ENCODE data around the gene SLC9A4.

The SLC9A4 gene

DNA sequence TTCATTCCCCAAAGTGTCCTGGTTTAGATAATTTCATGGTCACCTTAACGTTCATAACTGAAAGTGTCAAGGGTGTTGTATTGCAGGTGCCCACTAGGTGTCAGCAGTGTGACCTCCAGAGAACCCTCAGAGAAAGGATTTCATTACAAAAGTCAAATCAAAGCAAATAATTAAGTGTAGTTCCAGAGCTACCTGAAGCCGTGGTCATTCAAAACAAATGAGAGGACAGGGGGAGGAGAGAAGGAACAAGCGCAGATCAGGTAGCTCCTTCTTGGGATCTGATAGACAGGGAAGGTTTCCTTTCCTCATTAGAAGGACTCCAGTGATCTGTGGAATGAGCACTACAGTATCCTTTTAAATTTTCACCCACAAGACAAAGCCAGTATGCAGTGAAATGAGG is at the start of gene SLC9A4:
Gene SLC9A4, plus strand, starts transcription at position 207 of the 400 bp plus-strand sequence. CDS start 534 bp downstream, outside the sequence.
- DNase-seq: peak; percentile 42

- no peak for DNase-seq
Measured at GRCh38 chr2:102423368-102423767, 49.7 kb upstream of the SLC9A4 start.

- no peak for DNase-seq
Measured at GRCh38 chr2:102424754-102425153, 48.3 kb upstream of the SLC9A4 start.

GRCh38 chr2:102425441-102426132 is 47.4 kb upstream of the SLC9A4 start:
- DNase-seq: no peak

DNA sequence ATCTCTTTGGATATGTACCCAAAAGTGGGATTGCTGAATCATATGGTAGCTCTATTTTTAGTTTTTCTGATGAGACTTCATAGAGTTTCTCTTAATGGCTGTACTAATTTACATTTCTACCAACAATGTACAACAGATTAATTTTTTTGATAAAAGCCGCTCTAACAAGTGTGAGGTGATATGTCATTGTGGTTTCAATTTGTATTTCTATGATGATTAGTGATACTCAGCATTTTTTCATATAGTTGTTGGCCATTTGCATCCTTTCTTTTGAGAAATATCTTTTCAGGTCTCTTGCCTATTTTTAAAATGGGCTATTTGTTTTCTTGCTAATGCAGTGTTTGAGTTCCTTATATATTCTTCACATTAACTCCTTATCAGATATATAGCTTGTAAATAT is 45.8 kb upstream of the SLC9A4 start:
- no peak for DNase-seq

DNA sequence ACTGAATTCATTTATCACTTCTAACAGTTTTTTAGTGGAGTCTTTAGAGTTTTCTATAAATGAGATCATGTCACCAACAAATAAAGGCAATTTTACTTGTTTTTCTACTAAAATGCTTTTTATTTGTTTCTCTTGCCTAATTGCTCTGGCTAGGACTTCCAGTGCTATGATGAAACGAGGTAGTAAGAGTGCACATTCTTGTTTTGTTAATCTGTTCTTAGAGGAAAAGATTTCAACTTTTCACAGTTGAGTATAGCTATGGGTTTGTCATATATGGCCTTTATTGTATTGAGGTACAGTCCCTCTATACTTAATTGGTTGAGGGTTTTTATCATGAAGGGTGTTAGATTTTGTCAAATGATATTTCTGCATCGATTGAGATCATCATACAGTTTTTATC is 44.5 kb upstream of the SLC9A4 start:
- DNase-seq: no peak

DNA sequence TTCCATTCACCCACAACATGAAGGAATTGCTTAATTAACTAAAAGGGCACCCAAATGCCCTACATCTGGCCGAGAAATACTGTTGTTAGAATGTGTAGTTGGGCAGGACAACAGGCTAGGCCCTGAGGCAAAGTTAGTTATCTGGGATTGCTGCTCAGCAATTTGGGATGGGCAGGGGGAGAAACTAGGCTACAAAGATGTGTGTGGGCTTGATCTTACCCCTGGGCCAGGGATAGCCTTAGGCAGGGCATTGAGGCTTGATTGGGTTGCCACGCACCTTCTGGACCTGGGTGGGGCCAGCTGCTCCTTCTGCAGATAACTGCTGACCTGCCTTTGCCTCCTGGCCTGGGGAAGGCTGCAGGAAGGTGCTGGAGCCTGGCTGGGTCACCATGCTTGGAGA is 40.6 kb upstream of the SLC9A4 start:
- no peak for DNase-seq

DNA sequence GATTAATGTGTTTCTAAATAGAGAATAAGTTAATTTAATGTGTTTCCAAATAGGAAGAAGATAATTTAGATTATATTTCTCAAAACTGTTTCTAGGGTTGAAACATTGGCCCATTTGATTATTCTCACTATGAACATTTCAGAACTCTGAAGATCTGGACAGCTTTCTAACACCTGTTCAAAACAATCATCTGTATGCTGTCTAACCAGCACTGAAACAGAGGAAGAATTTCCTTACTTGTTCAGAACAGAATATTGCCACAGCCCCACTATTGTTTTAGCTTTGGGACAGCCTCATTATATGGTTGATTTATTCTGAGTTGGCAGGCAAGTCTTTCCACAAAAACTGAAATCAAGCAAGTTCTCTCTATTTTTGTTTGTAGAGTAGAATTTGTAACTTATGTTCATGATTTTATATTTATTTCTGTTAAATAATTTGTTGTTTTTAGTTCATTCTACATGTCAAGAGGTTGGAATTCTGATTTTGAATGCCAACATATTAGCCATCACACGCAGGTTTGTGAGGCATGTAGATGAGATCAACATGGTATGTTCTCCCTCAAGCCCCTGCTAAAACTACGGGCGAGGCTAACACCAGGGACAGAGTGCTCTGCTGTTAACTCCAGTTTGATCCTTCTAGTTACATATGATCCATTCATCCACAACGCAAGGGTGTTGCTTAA is 38.9 kb upstream of the SLC9A4 start:
- DNase-seq: no peak

DNA sequence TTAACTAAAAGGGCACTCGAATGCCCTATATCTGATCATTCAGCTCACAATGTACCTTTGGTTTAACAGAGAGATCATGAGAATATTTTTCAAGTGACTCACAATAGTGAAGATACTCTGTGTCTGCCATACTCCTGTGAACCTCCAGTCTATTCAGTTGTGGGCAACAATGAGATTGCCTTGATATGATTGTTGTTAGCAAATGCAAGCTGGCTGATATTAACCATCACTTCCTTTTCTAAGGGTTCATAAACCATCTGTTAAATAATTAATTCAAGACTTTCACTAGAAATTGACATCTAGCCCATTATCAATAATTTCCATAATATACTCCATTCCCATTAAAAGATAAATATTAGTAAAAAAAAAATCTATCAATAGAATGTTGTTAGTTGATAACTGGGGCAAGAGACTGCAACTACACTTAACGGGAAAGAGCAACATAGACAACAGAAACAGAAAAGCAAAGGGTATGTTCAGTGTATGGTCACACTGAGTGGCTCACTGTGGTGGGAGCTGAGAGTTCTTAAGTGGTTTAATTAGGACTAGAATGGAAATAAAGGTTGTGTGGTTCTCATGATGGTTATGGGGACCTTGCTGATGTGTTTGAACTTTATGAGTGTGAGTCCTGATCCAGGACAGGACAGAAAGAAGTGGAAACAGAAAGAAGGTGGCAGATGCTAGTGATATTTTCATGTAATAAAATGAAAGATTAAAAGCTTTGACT is 38.2 kb upstream of the SLC9A4 start:
- no peak for DNase-seq

- DNase-seq: no peak
Measured at GRCh38 chr2:102435741-102436140, 37.3 kb upstream of the SLC9A4 start.

- DNase-seq: no peak
Measured at GRCh38 chr2:102436323-102436722, 36.7 kb upstream of the SLC9A4 start.

DNA sequence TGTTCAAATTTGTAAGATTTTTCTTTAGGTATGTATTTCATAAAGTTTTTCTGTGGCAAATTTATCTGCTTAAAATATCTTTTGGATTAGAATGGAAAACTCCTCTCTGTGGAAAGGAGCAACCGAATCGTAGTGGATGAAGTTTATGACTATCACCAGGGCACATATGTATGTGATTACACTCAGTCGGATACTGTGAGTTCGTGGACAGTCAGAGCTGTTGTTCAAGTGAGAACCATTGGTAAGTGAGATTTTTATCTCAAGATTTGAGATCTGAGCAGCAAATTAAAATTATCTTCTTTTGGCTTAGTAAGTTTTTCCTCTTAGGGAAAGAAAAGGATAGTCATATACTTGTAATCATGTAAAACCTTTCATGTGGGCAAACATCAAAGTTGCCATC is 35.9 kb upstream of the SLC9A4 start:
- no peak for DNase-seq

- no peak for DNase-seq
Measured at GRCh38 chr2:102438111-102438510, 34.9 kb upstream of the SLC9A4 start.

DNA sequence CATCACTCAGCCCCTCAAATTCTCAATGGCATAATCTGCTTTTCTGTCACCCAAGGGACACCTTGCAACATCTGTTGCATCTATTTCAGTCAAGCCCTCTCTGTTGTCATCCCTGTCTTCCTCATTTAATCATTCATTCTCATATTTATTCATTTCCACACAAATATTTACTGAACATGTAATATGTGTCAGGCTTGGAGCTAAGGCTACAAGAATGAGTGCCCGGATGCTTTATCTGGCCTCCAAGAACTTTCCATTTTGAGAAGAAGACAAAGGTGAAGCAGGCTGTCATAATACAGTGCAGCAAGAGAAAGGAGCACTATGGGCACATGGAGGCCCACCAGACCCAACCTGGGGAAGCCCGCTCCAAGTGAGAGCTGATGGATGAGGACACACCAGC is 34.4 kb upstream of the SLC9A4 start:
- no peak for DNase-seq

DNA sequence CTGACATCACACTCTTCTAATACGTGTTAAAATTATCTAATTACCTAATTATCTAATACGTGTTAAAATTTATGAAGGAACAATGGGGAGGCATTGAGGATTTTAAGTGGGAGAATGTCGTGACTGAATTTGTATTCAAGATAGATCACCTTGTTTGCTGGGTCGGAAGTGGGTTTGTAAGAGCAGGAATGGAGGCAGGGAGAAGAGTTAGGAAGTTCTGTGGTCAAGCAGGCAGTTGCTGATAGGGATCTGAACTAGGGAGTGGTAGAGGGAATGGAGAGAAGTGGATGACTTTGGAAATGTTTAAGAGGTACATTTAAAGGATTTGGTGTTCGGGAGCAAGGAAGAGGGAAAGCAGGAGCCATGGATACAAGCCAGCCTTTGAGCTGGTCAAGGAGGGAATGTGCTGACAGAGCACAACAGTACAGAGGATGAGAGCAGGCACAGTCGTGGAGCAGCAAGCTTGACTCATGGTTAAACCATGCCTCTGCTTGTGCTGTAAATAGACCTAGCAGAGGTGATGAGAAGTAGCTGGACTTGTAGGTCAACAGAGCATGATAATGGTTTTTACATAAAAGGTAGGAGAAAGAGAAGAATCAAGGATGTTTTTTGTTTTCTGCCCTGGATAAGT is 33.8 kb upstream of the SLC9A4 start:
- DNase-seq: no peak

- peak; percentile 29 for DNase-seq
Measured at GRCh38 chr2:102442967-102443828, 29.8 kb upstream of the SLC9A4 start.

DNA sequence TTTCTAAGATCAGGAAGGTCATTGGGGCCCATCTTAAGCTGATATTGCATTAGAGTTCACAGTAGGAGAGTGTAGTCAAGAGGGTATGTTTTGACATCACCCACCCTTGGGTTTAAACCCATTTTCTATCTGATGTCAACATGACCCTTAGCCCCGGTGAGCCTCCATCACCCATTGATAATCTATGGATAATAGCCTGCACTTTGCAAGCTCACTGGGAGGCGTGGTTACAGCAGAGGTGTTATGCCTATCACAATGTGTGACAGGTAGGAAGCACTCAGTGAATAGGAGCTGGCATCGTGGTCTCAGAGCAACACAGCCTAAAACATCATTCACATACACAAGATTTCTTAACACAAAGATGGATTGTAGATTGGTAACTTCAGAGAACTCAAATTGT is 28.8 kb upstream of the SLC9A4 start:
- DNase-seq: no peak

DNA sequence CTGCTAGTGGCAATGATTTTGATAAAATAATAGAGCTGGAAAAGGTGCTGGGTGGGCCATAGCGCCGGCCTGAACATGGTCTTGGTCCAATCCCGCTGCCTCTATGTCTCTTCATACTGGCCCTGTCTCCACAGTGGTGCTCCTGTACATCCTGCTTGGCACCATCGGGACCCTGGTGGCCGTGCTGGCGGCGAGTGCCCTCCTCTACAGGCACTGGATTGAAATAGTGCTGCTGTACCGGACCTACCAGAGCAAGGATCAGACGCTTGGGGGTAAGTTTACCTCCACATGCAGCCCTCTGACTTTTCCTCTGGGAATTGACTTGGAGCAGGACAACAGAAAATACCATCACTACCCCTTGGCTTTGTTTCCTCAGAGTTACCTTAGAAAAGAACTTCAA is 26.1 kb upstream of the SLC9A4 start:
- DNase-seq: no peak

GRCh38 chr2:102449370-102449974 is 23.6 kb upstream of the SLC9A4 start:
- DNase-seq: peak; percentile 7

GRCh38 chr2:102451968-102452367 is 21.1 kb upstream of the SLC9A4 start:
- no peak for DNase-seq

DNA sequence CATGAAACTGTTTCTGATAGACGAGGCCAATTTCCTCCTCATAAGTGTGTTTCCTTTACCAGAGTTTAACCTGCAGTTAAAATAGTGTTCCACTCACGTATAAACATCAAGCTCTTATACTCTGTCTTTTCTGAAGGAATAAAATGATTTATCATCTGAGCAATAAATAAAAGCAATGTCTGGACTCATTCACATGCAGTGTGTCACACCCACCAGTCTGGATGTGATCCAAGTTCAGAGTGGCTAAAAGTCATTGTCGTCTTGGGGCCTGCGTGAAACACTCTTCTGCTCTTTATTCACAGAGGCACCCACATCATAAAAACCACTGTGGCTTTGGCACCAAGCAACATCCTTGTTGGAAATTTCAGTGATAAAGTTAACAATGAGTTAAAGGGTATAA is 19.5 kb upstream of the SLC9A4 start:
- DNase-seq: peak; percentile 6

DNA sequence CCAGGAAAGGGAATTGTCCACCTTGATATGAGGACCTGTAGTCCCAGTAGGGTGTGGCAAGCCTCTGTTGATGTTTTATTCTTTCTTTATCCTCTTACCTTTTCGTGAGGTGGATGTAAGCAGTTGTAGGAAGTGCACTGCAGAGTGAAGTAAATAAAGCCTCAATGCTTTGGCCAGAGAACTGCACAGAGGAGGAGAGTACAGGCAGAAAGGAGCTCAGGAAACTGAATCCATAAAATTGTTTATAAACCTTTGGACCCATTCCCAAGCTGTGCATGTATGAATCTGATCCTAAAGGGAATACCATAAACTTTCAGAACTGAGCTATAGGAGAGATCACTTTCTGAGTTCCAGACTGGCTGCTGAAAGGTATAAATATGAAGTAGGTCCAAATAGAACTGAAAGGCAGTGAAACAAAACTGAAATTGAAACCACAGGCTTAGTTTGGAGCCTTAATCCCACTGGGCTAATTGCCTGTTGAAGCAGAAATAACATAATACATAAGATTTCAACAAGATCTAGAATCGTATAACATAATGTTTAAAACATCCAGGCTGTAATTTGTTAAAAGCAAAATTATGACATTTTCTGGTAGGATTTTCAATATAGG is 17.9 kb upstream of the SLC9A4 start:
- DNase-seq: no peak
